GM13977 (cell line): ENCODE data around the gene TACC2.

ENCODE experiments used
- DNase-seq: peaks from one replicate; pipeline ENCODE4 v3.0.0; 2012; ENCODE audit warnings: low spot score
- CTCF ChIP-seq: IDR thresholded peaks from 2 replicates; pipeline ENCODE4 v1.5.1; 2012; ENCODE audit warnings: mild to moderate bottlenecking, control low read depth; ENCODE audit not compliant: insufficient read depth; ENCODE audit errors: extremely low read depth, missing control alignments
- in situ Hi-C: fragments of 300-500 bp; cut with MboI; formaldehyde crosslinking; loops from one replicate; pipeline ENCODE4 v1.12.0; 2022; ENCODE audit warnings: low sequenced_read_pairs, low pct_unique_long_range_greater_than_20kb, mixed read lengths, inconsistent platforms; ENCODE audit not compliant: unreplicated experiment

TACC2 gene

GRCh38 chr10:122135251-122136025 lies 146.5 kb downstream of the TACC2 start:
- TF ChIP-seq CTCF: no peak
- in situ Hi-C loops: no loop called here
- DNase-seq: no peak

GRCh38 chr10:122138831-122139625 lies 150.1 kb downstream of the TACC2 start:
- TF ChIP-seq CTCF: no peak
- in situ Hi-C loops: no loop called here
- DNase-seq: no peak

GRCh38 chr10:122139627-122140170 lies 150.7 kb downstream of the TACC2 start:
- no peak for DNase-seq
- no peak for TF ChIP-seq CTCF
- in situ Hi-C loops: no loop called here

- in situ Hi-C loops: no loop called here
- no peak for TF ChIP-seq CTCF
- DNase-seq: no peak
Measured at GRCh38 chr10:122140461-122140902, 151.5 kb downstream of the TACC2 start.

GRCh38 chr10:122140941-122141623 lies 152.1 kb downstream of the TACC2 start:
- DNase-seq: no peak
- in situ Hi-C loops: no loop called here
- TF ChIP-seq CTCF: no peak

- TF ChIP-seq CTCF: no peak
- no peak for DNase-seq
- in situ Hi-C loops: no loop called here
Measured at GRCh38 chr10:122141821-122142640, 153.1 kb downstream of the TACC2 start.
